ENCODE measurements around the gene MAP1B. TPM values are rescaled to one million over a fixed set of nuclear protein-coding genes. Genes with fewer than 3 reads are reported as not detected.

MAP1B gene
- total and polyA plus RNA-seq, 9 of the 15 experiments (the other 6 are each of a cell fraction or from before 2014, with no cell fraction given), result 5.2 to 66.1 (median 17.3) TPM

DNA sequence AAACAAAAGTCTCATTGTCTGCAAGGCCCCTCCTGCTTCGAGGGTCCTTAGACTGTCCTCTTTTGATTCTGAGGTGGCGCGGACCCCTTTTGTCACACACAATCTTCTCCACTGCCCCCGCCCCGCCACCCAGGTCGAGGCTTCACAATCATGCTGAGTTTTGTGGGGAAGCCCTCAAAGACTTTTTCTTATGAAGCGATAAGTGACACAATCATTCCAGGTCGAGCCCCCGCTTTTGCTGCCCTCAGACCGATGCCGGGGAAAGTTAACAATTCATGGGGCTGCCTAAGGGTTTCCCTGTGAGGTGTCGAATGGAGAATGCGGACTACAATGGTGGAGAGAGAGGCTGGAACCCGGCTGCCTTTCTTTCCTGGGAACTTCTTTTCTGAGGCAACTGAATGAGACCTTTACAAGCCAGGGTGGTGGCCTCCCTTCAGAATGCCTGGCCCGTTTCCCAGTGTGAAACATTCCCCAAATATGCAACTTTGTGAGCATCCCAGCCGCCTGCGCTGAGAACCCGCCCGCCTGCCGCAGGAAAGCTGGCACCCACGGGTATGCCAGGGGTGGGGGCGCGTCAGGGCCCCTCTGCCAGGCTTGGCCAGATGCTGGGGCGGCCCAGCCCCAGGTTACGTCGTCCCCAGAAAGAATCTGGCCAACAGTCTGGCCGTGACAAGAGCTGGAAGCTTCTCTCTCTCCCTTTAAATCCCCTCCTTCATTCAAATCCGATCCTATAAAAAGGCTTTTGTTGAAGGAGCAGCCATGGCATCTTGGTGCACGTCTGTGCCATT is 71.9 kb downstream of the MAP1B start:
- Histone ChIP-seq H4K20me1 (replicated peaks; ENCODE audit: control insufficient read depth, insufficient read depth, low read length) (no peaks in the 10 kb centered on the region), H3K27me3 (ENCODE audit: control insufficient read depth in 2 of 2, insufficient read depth in 2 of 2, low read length in 2 of 2) (no peaks in the 10 kb centered on the region), H2AFZ (ENCODE audit: low read depth, low read length) (no peak overlapping the region), H3K9me1 (ENCODE audit: control insufficient read depth, insufficient read depth, low read length) (no peaks in the 10 kb centered on the region), H3K4me1 (replicated peaks in 1 of 2; ENCODE audit: control insufficient read depth in 2 of 2, insufficient read depth in 2 of 2, low read length in 2 of 2) (no peaks in the 10 kb centered on the region), H3K9ac (ENCODE audit: insufficient read depth in 1 of 2, low read depth in 2 of 2, low read length in 2 of 2) (no peak overlapping the region), H3K79me2 (ENCODE audit: control insufficient read depth, insufficient read depth, low read length) (no peaks in the 10 kb centered on the region), H3K4me2 (ENCODE audit: insufficient read depth, low read length) (no peak overlapping the region), H3K27ac (ENCODE audit: extremely low read depth, low read depth, low read length) (no peak overlapping the region), H3K4me3 (no peak overlapping the region), H3K36me3 (ENCODE audit: control insufficient read depth, insufficient read depth, low read length) (peaks cover 21% of the 10 kb centered on the region; the same call in 1 of the 3 replicates), H3K9me3 (replicated peaks; ENCODE audit: control insufficient read depth, insufficient read depth, low read depth, low read length) (no peaks in the 10 kb centered on the region)
- ATAC-seq, result no peak
- FAIRE-seq, result no peak
- ChIA-PET POLR2A (interaction anchor here (0.9 kb wide), 1 partner anchor 27 kb away, joined by 3 read pairs; no protein-coding TSS in a partner anchor), CTCF (ENCODE audit: low intra/inter-chr PET ratio) (no interaction called here)
- intact Hi-C loops (cut with micrococcal nuclease), result no loop called here
- TF ChIP-seq POLR2G (IDR thresholded peaks at IDR 0.05; ENCODE audit: low read depth, low read length) (peak; percentile 52), SMAD3 (CRISPR knock-in tag; conservative IDR thresholded peaks at IDR 0.05) (no peak), RBM22 (IDR thresholded peaks at IDR 0.05; ENCODE audit: low read depth, low read length, poor library complexity, severe bottlenecking) (peak; percentile 63)
- in situ Hi-C loops (cut with MboI), result no loop called here
- DNase-seq (ENCODE audit: extremely low read depth in 1 of 4, low spot score in 3 of 4), result no peak
- 84% methylated on average over 27 of the region's 29 CpGs for WGBS (ENCODE audit: insufficient coverage, low coverage, missing lambda C conversion rate)
- BruUV-seq (replicated peaks), result no TSS peak

DNA sequence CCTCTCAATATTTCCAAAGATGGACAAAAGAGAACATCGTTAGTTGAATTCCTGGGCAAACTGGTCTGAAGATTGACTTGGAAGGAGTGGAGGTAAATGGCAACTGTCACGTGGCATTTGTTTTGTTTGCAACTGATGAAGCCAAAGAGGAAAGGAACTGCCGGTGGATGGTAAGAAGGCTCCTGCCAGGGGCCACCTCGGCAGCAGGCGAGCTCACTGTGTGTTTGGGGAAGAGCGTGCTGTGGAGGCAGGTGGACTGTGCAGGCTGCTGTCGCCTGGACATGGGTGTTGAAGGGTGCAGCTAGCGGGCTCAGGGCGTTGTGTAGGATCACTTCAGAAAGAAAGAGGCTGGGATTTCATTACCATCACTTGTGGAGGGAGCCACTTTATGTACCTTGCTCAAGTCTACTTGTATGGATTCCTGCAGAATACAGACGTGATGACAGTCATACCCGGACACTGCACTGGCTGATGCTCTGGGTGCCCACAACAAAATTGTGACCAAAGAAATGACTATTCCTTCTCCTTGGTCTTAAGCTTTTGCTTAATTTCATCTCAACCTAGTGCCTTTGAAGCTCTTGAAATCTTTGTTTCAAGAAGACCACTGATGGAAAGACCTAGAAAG is 72.7 kb downstream of the MAP1B start:
- Histone ChIP-seq H3K9me1 (ENCODE audit: control insufficient read depth, insufficient read depth, low read length) (no peaks in the 10 kb centered on the region), H3K4me2 (ENCODE audit: insufficient read depth, low read length) (no peak overlapping the region), H3K36me3 (ENCODE audit: control insufficient read depth, insufficient read depth, low read length) (peaks cover 28% of the 10 kb centered on the region; the same call in 1 of the 3 replicates), H3K79me2 (ENCODE audit: control insufficient read depth, insufficient read depth, low read length) (no peaks in the 10 kb centered on the region), H3K4me1 (replicated peaks in 1 of 2; ENCODE audit: control insufficient read depth in 2 of 2, insufficient read depth in 2 of 2, low read length in 2 of 2) (no peaks in the 10 kb centered on the region), H3K27ac (ENCODE audit: extremely low read depth, low read depth, low read length) (no peak overlapping the region), H3K9me3 (replicated peaks; ENCODE audit: control insufficient read depth, insufficient read depth, low read depth, low read length) (no peaks in the 10 kb centered on the region), H3K9ac (ENCODE audit: insufficient read depth in 1 of 2, low read depth in 2 of 2, low read length in 2 of 2) (no peak overlapping the region), H4K20me1 (replicated peaks; ENCODE audit: control insufficient read depth, insufficient read depth, low read length) (no peaks in the 10 kb centered on the region), H3K4me3 (no peak overlapping the region), H3K27me3 (ENCODE audit: control insufficient read depth in 2 of 2, insufficient read depth in 2 of 2, low read length in 2 of 2) (no peaks in the 10 kb centered on the region), H2AFZ (ENCODE audit: low read depth, low read length) (no peak overlapping the region)
- ATAC-seq, result no peak; the same call in 2 of the 3 replicates
- BruUV-seq (replicated peaks), result no TSS peak
- WGBS (ENCODE audit: insufficient coverage, low coverage, missing lambda C conversion rate), result 83% methylated on average over 11 of the region's 11 CpGs
- POLR2A ChIA-PET, result interaction anchor here (1.7 to 2.1 kb wide), 2 partner anchors 14 to 34 kb away, joined by 4 to 7 read pairs; no protein-coding TSS in a partner anchor
- no peak for FAIRE-seq
- DNase-seq (ENCODE audit: extremely low read depth in 1 of 4, low spot score in 3 of 4), result no peak
- in situ Hi-C loops (cut with MboI) (no loop called here), intact Hi-C loops (cut with micrococcal nuclease) (no loop called here)
- CTCF ChIA-PET (ENCODE audit: low intra/inter-chr PET ratio), result no interaction called here
- TF ChIP-seq, protein P1, sequence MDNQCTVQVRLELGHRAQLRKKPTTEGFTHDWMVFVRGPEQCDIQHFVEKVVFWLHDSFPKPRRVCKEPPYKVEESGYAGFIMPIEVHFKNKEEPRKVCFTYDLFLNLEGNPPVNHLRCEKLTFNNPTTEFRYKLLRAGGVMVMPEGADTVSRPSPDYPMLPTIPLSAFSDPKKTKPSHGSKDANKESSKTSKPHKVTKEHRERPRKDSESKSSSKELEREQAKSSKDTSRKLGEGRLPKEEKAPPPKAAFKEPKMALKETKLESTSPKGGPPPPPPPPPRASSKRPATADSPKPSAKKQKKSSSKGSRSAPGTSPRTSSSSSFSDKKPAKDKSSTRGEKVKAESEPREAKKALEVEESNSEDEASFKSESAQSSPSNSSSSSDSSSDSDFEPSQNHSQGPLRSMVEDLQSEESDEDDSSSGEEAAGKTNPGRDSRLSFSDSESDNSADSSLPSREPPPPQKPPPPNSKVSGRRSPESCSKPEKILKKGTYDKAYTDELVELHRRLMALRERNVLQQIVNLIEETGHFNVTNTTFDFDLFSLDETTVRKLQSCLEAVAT (IDR thresholded peaks at IDR 0.05), result no peak
- TF ChIP-seq PURB (CRISPR knock-in tag; IDR thresholded peaks at IDR 0.05; ENCODE audit: low read depth) (no peak), HDAC6 (IDR thresholded peaks at IDR 0.05; ENCODE audit: low read depth, low read length) (no peak), TCFL5 (CRISPR knock-in tag; conservative IDR thresholded peaks at IDR 0.05) (no peak), XRCC5 (IDR thresholded peaks at IDR 0.05; ENCODE audit: low read depth, low read length) (no peak), BRCA1 (IDR thresholded peaks at IDR 0.05) (no peak), BRCA1 (CRISPR knock-in tag; IDR thresholded peaks at IDR 0.05) (no peak), GABPB2 (CRISPR knock-in tag; conservative IDR thresholded peaks at IDR 0.05) (no peak), HMG20B (CRISPR knock-in tag; IDR thresholded peaks at IDR 0.05) (no peak), ZBTB7A (IDR thresholded peaks at IDR 0.05; ENCODE audit: borderline replicate concordance, control insufficient read depth, low read depth, low read length) (no peak), ZNF561 (CRISPR knock-in tag; conservative IDR thresholded peaks at IDR 0.05) (no peak)

All from K562 (cell line).